ENCODE results near the gene KMT2B.
"Not testable (repeated sequence)": the region's sequence is repeated elsewhere in the genome, so short reads cannot be mapped to it uniquely, and the experiment has no call there.

KMT2B gene

GRCh38 chr19:35720163-35720524, 2.3 kb downstream of the KMT2B start:
- no peak for DNase-seq (ENCODE audit: low read depth, low spot score)
- no peak overlapping the region for H3K4me3 ChIP-seq (ENCODE audit: low read depth, low read length)
- TF ChIP-seq, protein P1, sequence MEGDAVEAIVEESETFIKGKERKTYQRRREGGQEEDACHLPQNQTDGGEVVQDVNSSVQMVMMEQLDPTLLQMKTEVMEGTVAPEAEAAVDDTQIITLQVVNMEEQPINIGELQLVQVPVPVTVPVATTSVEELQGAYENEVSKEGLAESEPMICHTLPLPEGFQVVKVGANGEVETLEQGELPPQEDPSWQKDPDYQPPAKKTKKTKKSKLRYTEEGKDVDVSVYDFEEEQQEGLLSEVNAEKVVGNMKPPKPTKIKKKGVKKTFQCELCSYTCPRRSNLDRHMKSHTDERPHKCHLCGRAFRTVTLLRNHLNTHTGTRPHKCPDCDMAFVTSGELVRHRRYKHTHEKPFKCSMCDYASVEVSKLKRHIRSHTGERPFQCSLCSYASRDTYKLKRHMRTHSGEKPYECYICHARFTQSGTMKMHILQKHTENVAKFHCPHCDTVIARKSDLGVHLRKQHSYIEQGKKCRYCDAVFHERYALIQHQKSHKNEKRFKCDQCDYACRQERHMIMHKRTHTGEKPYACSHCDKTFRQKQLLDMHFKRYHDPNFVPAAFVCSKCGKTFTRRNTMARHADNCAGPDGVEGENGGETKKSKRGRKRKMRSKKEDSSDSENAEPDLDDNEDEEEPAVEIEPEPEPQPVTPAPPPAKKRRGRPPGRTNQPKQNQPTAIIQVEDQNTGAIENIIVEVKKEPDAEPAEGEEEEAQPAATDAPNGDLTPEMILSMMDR (IDR thresholded peaks at IDR 0.05; ENCODE audit: insufficient read depth, low read length, missing control alignments) = no peak
- ChIA-PET POLR2A (no interaction called here), CTCF (interaction anchor here (1.2 to 1.4 kb wide), 4 partner anchors 12 to 211 kb away, joined by 3 read pairs; no protein-coding TSS in a partner anchor)

GRCh38 chr19:35720648-35721047, 2.8 kb downstream of the KMT2B start:
- POLR2A ChIA-PET = no interaction called here
- DNase-seq (ENCODE audit: low read depth, low spot score) = no peak
- H3K4me3 ChIP-seq (ENCODE audit: low read depth, low read length) = no peak overlapping the region
- CTCF ChIA-PET = interaction anchor here (1.3 to 1.4 kb wide), 2 partner anchors 28 to 165 kb away, joined by 3 read pairs; no protein-coding TSS in a partner anchor
- TF ChIP-seq, protein P1 (IDR thresholded peaks at IDR 0.05; ENCODE audit: insufficient read depth, low read length, missing control alignments) = no peak

- TF ChIP-seq, protein P1 (IDR thresholded peaks at IDR 0.05; ENCODE audit: insufficient read depth, low read length, missing control alignments) = no peak
- ChIA-PET CTCF (interaction anchor here (0.7 to 0.8 kb wide), 2 partner anchors 16 to 19 kb away, joined by 3 read pairs; no protein-coding TSS in a partner anchor), POLR2A (interaction anchor here (1.4 kb wide), 1 partner anchor 27 kb away, joined by 5 read pairs; the partner anchor contains the start of gene LIN37)
- no peak overlapping the region for H3K4me3 ChIP-seq (ENCODE audit: low read depth, low read length)
- no peak for DNase-seq (ENCODE audit: low read depth, low spot score)
Measured at GRCh38 chr19:35721374-35721773, 3.6 kb downstream of the KMT2B start.

GRCh38 chr19:35722461-35722860, 4.7 kb downstream of the KMT2B start:
- H3K4me3 ChIP-seq (ENCODE audit: low read depth, low read length) = no peak overlapping the region
- ChIA-PET POLR2A (interaction anchor here (1.4 kb wide), 1 partner anchor 26 kb away, joined by 5 read pairs; the partner anchor contains the start of gene LIN37), CTCF (interaction anchor here (1.5 kb wide), 1 partner anchor 18 kb away, joined by 4 read pairs; no protein-coding TSS in a partner anchor)
- no peak for DNase-seq (ENCODE audit: low read depth, low spot score)
- TF ChIP-seq, protein P1 (IDR thresholded peaks at IDR 0.05; ENCODE audit: insufficient read depth, low read length, missing control alignments) = no peak

- no peak for DNase-seq (ENCODE audit: low read depth, low spot score)
- H3K4me3 ChIP-seq (ENCODE audit: low read depth, low read length) = no peak overlapping the region
- ChIA-PET POLR2A (no interaction called here), CTCF (interaction anchor here (1.5 kb wide), 1 partner anchor 17 kb away, joined by 4 read pairs; no protein-coding TSS in a partner anchor)
- TF ChIP-seq, protein P1 (IDR thresholded peaks at IDR 0.05; ENCODE audit: insufficient read depth, low read length, missing control alignments) = no peak
Measured at GRCh38 chr19:35722897-35723296, 5.1 kb downstream of the KMT2B start.

DNA sequence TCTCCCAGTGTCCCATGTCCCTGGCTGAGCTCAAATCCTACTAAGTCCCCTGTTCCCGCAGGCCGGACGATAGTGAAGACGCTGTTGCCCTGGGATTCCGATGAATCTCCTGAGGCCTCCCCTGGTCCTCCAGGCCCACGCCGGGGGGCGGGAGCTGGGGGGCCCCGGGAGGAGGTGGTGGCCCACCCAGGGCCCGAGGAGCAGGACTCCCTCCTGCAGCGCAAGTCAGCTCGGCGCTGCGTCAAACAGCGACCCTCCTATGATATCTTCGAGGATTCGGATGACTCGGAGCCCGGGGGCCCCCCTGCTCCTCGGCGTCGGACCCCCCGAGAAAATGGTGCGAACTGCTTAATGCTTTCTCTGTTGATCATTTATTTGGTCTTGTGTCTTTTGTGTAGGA, 5.9 kb downstream of the KMT2B start:
- TF ChIP-seq, protein P1 (IDR thresholded peaks at IDR 0.05; ENCODE audit: insufficient read depth, low read length, missing control alignments) = no peak
- ChIA-PET POLR2A (no interaction called here), CTCF (interaction anchor here (1.5 kb wide), 1 partner anchor 17 kb away, joined by 4 read pairs; no protein-coding TSS in a partner anchor)
- no peak overlapping the region for H3K4me3 ChIP-seq (ENCODE audit: low read depth, low read length)
- no peak for DNase-seq (ENCODE audit: low read depth, low spot score)

- POLR2A ChIA-PET; H3K4me3 ChIP-seq (ENCODE audit: low read depth, low read length); DNase-seq (ENCODE audit: low read depth, low spot score): not testable (repeated sequence)
- CTCF ChIA-PET = interaction anchor here (1.5 kb wide), 1 partner anchor 16 kb away, joined by 4 read pairs; no protein-coding TSS in a partner anchor
Measured at GRCh38 chr19:35724132-35724531, 6.3 kb downstream of the KMT2B start.
